HG02588 (cell line): ENCODE data around the gene CCDC38.
A peak's percentile ranks its signal among the peaks of the same experiment; 100 is the strongest.
"Not testable (repeated sequence)": the region's sequence is repeated elsewhere in the genome, so short reads cannot be mapped to it uniquely, and the experiment has no call there.

Experiments used
- ATAC-seq: cut with Tn5 transposase; IDR thresholded peaks from one replicate; pipeline ENCODE4 v1.9.1; 2021; ENCODE audit warnings: mild to moderate bottlenecking, moderate library complexity; ENCODE audit not compliant: unreplicated experiment

Gene CCDC38

GRCh38 chr12:95942524-95943329 lies at the start of gene CCDC38:
TSS of gene CCDC38 (minus strand) at chr12:95942614. CDS start at chr12:95936509, 6,105 bp downstream.
- peak; percentile 97 for ATAC-seq

GRCh38 chr12:95990136-95990535 lies 47.7 kb upstream of the CCDC38 start:
- ATAC-seq = no peak

DNA sequence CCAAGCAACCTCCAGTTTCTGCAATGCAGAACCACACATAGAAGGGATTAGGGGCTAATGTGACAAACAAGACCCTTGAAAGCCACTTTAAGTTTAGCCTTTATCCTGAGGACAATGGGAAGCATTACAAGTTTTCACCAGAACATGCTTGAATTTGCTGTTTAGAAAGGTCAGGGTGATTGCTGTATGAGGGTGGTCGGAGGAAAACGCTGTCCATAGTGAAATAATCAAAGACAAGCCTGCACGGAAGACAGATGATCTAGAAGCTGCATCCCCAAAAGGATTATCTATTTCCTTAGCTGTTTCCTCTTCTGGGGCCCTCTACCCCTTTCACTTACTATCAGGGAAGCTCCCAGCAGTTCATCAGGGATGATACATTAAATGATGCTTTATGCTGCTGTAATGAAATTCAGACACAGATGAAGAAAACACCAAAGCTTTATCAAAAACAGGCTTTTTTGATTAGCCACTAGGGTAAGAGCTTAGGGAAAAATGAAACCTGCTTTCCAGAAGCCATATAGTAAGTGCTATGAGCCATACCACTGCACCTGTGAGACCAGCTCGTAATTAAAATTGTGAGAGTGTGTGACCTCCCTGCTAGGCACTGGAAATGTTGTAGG lies 47.2 kb upstream of the CCDC38 start:
- ATAC-seq = no peak

DNA sequence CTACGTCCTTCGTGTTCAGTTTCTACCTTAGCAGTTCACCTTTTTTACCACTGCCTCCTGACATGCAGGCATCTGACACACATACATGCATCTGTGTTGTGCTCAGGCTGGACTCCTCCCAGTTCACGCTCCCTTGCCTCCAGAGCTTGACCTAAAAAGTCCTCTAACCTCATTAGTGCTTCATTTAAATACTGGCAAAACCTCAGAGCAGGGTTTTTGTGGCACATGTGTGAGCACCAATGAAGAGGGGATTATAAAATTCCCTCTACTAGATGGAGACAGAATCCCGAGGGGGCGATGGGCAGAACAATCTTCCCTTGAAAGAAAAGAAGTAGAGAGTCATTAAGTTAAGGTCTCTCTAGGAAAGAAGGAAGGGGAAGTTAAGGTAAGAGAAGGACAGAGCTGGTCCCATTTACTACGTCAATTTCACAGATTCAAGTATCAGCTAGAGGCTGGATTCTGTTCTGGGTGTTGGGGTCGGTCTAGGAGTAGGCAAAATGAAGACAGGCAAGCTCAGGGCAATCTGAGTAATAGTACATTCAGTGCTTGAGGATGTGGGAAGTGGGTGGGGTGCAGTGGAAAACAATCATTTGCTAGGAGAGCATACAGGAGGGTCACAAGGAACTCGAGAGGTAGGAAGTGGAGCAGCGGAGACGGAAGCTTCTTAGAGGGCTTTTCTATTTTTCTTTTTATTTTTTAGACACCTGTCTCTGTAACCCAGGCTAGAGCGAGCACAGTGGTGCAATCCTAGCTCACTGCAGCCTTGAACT lies 46.3 kb upstream of the CCDC38 start:
- no peak for ATAC-seq

DNA sequence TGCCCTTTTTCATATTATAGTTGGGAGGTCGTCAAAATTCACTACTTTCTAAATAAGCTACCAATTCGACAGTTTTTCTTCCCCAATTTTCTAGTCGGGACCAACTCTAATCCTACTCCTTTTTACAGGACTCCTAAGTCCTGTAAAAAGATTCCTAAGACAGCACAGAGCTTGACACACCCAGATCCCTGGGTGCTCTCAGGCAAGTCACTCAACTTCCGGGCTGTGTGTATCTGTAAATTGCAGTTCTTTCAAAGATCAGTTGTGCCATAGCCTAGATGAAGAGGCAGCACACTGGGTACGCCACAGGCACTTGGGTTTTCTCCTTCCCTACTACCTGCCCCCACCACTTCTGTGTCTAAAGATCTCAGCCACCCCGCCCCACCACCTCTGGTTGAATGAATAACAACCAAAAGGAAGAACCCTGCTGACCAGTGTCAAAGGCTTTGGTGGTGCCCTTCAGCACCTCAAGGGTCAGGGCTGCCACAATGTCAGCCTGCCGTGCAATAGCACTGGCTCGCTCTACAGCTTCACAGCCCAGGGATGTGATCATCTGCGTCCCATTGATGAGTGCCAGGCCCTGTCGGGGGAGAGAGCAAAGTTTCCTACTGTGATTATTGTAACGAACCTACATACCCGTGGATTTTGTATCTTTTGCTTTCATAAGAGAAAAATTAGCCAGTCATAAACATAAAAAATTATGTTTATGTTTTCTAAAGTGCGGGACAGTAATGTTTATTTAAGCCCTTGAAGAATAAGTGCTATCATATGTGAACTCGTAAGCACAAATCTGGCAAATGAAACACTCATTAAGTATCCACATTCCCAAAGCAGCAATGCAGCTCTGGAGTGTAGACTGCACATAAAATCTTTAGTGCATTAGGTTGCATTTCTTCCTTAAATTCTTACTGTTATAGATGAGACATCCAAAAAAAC lies 44.5 kb upstream of the CCDC38 start:
- no peak for ATAC-seq

- no peak for ATAC-seq
These were observed 42.3 kb upstream of the CCDC38 start for GRCh38 chr12:95984682-95985081.

GRCh38 chr12:95982602-95983001 lies 40.2 kb upstream of the CCDC38 start:
- no peak for ATAC-seq

GRCh38 chr12:95980437-95980836 lies 38.0 kb upstream of the CCDC38 start:
- no peak for ATAC-seq

DNA sequence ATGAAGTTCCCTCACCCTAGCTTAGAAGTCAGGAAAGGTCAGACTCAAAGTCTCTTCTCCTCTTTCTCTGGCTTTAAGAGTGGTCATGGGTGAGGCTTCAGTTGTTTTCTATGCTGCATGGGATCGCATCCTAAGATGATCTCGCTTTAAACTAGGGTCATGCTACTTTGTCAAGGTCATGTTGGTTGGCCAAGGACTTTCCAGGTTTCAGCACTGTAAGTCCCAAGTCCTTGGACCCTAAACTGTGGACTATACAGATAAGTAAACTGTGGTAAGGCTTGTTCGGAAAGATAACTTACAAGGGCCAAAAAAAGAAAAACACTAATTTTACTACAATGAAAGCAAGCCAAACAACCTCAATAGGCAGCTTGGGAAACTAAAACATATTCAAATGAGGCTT lies 36.4 kb upstream of the CCDC38 start:
- no peak for ATAC-seq

- no peak for ATAC-seq
These were observed 35.9 kb upstream of the CCDC38 start for GRCh38 chr12:95978351-95978750.

DNA sequence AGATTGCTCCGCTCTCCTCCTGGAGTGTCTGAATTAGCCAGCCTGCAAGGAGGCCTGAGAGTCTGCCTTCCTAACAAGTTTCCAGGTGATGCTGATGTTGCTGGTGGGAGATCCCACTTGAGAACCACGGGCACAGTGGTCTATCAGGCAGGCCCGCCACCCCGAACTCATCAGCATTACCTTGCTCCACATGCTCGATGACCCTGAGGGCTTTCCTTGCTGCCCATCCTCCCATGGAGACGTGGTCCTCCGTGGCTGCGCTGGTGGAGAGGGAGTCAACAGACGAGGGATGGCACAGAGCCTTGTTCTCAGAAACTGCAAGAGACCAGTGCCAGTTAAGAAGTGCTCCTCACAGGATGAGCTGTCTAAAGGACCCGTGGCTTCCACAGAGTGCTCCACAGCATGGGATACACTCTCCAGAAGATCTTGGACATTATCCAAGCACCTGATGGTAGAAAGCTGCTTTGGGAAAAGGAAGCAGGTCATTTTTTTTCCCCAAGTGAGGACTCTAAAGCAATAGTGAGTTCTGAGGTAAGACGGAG lies 35.4 kb upstream of the CCDC38 start:
- no peak for ATAC-seq

DNA sequence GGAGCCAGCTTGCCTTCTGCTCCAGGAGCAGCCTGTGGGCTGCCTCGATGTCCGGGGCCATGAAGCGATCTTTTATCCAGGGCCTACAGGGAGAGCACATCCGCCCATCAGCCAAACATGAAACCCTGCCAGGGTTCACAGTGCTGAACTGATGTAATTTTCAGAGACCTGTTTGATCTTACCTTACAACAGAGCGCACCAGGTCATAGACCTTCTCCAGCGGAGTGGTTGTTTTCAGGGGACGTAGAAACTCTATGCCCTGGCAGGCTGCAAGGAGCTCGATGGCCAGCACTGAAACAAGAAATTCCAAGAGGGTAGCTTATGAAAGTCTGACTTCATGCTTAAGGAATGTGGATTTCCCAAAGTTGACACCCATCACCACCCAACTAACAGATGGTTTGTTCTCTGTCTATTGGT lies 34.0 kb upstream of the CCDC38 start:
- ATAC-seq = no peak

- ATAC-seq = no peak
These were observed 33.1 kb upstream of the CCDC38 start for GRCh38 chr12:95975491-95975890.

DNA sequence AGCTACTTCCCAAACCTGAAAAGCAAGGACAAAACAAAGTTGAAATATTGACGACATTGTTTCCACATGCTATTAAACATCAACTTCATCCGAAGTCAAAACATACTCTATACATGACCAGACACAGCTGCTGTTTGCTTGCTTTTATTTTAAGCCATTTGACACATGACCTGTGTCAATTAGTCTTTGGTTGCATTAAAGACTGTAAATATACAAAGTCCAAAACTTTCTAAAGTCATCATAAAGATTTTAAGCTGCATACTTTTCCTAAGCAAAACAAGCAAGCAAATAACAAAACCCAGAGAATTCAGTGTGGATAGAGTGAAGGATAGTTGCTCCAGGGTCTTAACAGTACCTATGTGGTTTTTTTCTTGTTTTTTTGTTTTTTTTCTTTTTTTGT lies 31.9 kb upstream of the CCDC38 start:
- no peak for ATAC-seq

DNA sequence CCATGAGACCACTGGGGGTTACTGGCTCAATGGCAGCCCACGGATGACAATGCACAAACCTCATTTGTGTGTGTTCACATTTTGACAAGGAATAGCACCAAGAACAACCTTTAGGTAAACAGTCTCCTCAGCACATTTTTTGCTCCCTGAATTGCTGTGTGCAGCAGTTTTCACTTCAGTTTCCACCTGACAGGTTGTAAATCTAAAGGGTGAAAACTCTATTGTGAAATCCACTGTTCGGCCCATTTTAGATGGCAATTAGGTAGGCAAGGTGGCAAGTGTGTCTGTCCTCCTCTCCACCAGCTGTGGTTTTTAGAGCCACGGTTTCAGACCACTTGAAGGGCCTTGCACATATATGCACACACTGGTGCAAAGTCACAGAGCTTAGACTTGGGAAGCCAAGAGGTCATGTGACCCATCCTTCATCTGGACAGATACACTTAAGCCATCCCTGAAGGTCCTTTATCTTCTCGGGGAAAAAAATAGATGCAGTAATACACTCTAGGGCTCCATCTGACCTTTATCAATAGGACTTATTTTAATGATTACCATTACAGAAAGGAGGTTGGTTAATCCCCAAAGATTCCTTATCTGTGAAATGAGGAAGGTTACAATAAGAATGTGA lies 30.5 kb upstream of the CCDC38 start:
- ATAC-seq = no peak

- no peak for ATAC-seq
These were observed 28.5 kb upstream of the CCDC38 start for GRCh38 chr12:95970905-95971304.

DNA sequence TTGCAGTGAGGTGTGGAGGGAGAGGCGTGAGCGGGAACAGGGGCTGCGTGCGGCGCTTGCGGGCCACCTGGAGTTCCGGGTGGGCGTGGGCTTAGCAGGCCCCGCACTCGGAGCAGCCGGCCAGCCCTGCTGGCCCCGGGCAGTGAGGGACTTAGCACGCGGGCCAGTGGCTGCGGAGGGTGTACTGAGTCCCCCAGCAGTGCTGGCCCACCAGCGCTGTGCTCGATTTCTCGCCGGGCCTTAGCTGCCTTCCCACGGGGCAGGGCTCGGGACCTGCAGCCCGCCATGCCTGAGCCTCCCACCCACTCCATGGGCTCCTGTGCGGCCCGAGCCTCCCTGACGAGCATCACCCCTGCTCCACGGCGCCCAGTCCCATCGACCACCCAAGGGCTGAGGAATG lies 26.7 kb upstream of the CCDC38 start:
- not testable (repeated sequence) for ATAC-seq

GRCh38 chr12:95967301-95967700 lies 24.9 kb upstream of the CCDC38 start:
- no peak for ATAC-seq

- ATAC-seq = no peak
These were observed 24.0 kb upstream of the CCDC38 start for GRCh38 chr12:95966287-95966870.

DNA sequence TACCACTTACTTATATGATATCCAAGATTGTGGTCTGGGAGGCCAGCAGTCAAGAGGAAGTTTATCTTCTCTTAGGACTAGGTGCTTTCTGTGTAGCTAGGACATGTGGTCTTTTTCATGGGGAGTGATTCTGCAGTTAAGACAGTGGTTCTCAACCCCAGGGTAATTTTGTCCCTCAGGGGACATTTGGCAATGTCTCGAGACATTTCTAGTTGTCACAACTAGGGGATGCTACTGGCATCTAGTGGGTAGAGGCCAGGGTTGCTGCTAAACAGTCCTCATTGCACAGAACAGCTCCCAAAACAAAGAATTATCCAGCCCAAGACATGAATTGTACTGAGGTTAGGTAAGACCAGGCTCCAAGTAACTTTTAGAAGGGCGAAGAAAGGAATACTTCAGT lies 20.7 kb upstream of the CCDC38 start:
- ATAC-seq = no peak
